ENCODE results near the gene ZNF396.

The ZNF396 gene

GRCh38 chr18:35389095-35389618 is 12.0 kb upstream of the ZNF396 start:
- TF ChIP-seq CTCF (IDR thresholded peaks at IDR 0.05; ENCODE audit: low read depth, low read length, missing control alignments), result no peak
- no peak for DNase-seq (ENCODE audit: low read depth)
- H3K4me3 ChIP-seq (ENCODE audit: low read depth, low read length), result no peak overlapping the region

DNA sequence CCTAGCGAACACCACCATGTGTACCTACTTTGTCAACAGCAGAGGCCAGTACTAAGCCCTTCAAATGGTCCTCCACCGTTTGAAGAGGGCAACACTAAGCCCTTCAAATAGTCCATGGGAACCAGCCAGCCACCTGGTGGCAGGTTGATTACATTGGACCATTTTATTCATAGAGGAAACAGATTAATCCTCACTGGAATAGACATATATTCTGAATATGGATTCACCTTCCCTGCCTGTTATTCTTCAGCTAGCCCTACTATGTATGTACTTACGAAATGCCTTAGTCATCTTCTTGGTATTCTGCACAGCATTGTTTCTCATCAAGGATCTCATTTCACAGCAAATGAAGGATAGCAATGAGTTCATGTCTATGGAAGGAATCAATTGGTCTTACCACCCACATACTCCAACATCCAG is 10.0 kb upstream of the ZNF396 start:
- no peak for DNase-seq (ENCODE audit: low read depth)
- H3K4me3 ChIP-seq (ENCODE audit: low read depth, low read length), result no peak overlapping the region
- TF ChIP-seq CTCF (IDR thresholded peaks at IDR 0.05; ENCODE audit: low read depth, low read length, missing control alignments), result peak; percentile 16

GRCh38 chr18:35386600-35387100 is 9.5 kb upstream of the ZNF396 start:
- peak; percentile 92 for TF ChIP-seq CTCF (IDR thresholded peaks at IDR 0.05; ENCODE audit: low read depth, low read length, missing control alignments)
- peak; percentile 46 for DNase-seq (ENCODE audit: low read depth)
- no peak overlapping the region for H3K4me3 ChIP-seq (ENCODE audit: low read depth, low read length)

DNA sequence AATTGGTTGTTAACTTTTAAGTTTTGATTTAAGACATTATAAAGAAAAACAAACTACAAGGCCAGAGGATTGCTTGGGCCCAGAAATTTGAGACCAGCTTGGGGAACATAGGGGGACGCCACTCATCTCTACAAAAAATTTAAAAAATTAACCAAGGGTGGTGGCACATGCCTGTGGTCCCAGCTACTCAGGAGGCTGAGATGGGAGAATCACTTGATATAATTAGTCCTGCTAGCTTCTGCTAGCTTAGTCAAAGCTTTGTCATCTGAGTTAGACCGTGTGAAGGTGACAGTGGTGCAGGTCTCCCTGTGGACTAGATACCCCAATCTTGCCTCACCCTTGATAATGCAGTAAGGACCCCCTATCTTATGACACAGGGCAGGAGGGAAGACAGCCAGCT is 6.0 kb upstream of the ZNF396 start:
- DNase-seq (ENCODE audit: low read depth), result no peak
- H3K4me3 ChIP-seq (ENCODE audit: low read depth, low read length), result no peak overlapping the region
- no peak for TF ChIP-seq CTCF (IDR thresholded peaks at IDR 0.05; ENCODE audit: low read depth, low read length, missing control alignments)

- DNase-seq (ENCODE audit: low read depth), result no peak
- no peak for TF ChIP-seq CTCF (IDR thresholded peaks at IDR 0.05; ENCODE audit: low read depth, low read length, missing control alignments)
Measured at GRCh38 chr18:35379421-35379820, 2.3 kb upstream of the ZNF396 start.

GRCh38 chr18:35378574-35378896 is 1.4 kb upstream of the ZNF396 start:
- H3K4me3 ChIP-seq (ENCODE audit: low read depth, low read length), result no peak overlapping the region
- no peak for DNase-seq (ENCODE audit: low read depth)
- TF ChIP-seq CTCF (IDR thresholded peaks at IDR 0.05; ENCODE audit: low read depth, low read length, missing control alignments), result no peak

More at GRCh38 chr18:35379421-35379820, 2.3 kb upstream of the ZNF396 start:
- no peak overlapping the region for H3K4me3 ChIP-seq (ENCODE audit: low read depth, low read length)

DNA sequence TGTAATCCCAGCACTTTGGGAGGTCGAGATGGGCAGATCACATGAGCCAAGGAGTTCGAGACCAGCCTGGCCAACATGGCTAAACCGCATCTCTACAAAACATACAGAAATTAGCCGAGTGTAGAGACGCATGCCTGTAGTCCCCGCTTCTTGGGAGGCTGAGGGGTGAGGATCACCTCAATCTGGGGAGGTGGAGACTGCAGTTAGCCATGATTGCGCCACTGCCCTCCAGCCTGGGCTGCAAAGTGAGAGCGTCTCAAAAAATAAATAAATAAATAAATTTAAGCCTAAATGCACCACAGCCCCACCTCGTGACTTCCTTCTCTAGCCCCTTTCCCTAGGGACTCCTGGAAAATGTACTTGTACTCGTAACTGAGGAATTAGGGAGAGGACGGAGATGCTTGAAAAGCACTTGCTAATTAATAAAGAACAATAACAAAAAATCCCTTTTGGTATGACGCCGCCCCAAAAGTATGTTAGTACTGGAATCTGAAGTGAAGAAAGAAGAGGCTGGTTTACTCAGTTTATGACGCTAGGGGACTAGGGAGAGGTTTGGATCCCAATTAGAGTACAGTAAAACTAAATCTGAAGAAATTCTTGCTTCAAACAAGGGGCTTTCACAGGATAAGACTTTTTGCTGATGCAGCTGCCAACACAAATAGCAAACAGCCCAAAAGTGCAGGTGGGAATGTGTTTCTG is 887 bp upstream of the ZNF396 start:
- no peak for DNase-seq (ENCODE audit: low read depth)
- no peak overlapping the region for H3K4me3 ChIP-seq (ENCODE audit: low read depth, low read length)
- no peak for TF ChIP-seq CTCF (IDR thresholded peaks at IDR 0.05; ENCODE audit: low read depth, low read length, missing control alignments)

All from GM12864 (cell line).